ENCODE data around the gene HRH2.
"Not testable (repeated sequence)": the region's sequence is repeated elsewhere in the genome, so short reads cannot be mapped to it uniquely, and the experiment has no call there.

HRH2 gene

GRCh38 chr5:175713930-175714329, 56.1 kb downstream of the HRH2 start:
- DNase-seq (ENCODE audit: low read depth in 2 of 2) = no peak

DNA sequence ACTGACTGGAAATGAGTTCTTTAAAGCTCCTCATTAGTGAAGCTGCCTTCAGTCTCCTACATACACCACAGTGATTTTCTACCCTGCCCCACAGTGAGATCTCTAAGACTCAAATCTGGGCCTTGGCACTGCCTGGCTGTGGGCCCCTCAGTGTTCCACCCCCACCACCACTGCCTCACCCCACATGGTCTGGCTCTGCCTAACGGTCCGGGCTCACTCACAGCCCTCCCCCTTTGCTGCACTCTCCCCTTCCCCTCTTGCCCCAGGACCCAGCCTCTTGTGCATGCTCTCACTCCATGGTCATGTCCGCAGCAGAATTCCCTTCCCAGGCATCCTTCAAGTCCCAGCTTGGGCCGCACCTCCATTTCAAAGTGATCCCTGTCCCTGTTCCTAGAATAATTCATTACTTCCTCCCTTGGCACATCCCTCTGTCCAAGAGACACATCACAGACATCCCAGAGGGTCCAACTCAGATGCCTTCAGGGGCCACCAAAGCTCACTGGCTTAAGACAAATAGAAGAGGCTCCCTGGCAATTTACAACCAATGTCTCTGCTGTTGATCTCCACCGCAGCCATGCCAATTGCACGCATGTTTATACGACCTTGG, 56.7 kb downstream of the HRH2 start:
- DNase-seq (ENCODE audit: low read depth in 2 of 2) = no peak

DNA sequence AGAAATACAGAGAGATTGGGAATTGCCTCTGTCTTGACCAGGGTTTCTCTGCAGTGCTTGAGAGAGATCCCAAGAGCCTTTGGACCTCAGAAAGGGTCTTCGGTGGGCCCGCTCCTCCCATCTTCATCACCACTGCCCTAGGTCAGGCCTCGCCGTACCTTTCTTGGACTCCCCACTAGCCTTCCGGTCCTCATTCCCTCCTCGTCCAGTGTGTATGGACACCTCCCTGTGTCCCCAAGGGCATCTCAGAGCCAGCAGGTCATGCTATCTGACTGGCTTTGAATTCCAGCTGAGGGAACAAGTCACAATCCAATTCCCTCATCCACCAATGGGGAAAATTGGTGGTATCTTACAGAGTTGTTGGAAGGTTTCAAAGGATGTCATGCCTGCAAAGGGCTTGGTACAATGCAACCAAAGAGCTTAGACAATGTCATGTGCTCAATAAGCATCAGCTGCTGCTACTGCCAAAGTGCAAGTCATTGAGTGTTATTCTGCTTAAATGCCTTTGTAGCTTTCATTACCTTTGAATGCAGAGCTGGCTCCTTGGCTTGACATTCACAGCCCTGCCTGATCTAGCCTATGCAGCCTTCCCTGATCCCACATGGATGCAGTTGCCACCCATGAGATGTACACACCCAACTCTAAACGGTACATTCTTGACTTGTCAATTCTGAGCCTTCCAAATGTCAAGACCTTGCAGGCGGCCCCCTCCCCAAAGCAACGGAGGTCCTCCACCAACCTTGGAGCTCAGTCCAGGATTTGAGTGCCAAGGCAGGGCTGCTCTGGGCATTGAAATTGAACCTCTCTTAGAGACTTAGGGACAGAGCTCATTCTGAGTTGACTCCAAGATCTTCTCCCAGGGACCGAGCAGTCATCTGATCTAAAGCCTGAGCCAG, 58.0 kb downstream of the HRH2 start:
- DNase-seq (ENCODE audit: low read depth in 2 of 2) = no peak

GRCh38 chr5:175717837-175718236, 60.0 kb downstream of the HRH2 start:
- no peak for DNase-seq (ENCODE audit: low read depth in 2 of 2)

DNA sequence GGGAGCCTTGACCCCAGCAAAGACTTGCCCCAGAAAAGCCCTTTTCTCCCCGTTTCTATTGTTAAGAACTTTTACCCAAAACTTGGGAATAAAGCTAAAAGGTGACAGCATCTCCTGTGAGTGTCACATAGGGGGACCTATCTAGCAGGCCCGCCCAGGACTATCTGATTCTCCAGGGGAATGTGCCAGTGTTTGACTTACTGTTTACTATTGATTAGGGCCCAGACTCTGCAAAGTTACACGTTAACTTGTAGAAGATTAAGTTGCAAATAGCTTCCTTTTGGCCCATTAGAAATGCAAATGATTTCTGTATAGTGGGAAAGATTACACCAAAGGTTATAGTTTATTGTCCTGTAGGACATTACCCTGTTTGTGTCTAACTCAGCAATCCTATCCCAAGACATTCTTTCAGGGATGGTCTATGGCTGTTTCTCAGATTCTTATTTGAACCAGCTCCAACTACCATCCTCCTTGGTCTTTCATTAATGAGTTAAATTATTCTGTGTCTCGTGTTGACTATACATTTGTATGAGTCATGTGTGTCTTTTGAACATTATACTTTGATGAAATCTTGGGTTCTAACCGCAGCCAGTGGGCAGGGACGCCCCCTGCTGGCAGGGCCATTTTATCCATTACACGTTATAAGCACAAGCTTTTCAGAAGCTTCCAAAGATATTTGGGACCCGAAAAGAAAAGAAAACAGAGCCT, 60.7 kb downstream of the HRH2 start:
- no peak for DNase-seq (ENCODE audit: low read depth in 2 of 2)

DNA sequence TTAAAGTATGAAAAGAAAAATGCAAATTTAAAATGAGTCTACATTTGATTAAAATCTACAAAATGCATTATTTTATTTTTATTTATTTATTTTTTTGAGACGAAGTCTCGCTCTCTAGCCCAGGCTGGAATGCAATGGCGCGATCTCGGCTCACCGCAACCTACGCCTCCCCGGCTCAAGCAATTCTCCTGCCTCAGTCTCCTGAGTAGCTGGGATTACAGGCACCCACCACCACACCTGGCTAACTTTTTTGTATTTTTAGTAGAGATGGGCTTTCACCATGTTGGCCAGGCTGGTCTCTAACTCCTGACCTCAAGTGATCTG, 61.2 kb downstream of the HRH2 start:
- not testable (repeated sequence) for DNase-seq (ENCODE audit: low read depth in 2 of 2)

- DNase-seq (ENCODE audit: low read depth in 2 of 2) = no peak
Measured at GRCh38 chr5:175724314-175725275, 66.7 kb downstream of the HRH2 start.

- no peak for DNase-seq (ENCODE audit: low read depth in 2 of 2)
Measured at GRCh38 chr5:175728316-175728715, 70.4 kb downstream of the HRH2 start.

- DNase-seq (ENCODE audit: low read depth in 2 of 2) = no peak
Measured at GRCh38 chr5:175728885-175729828, 71.3 kb downstream of the HRH2 start.

GRCh38 chr5:175729829-175730277, 72.0 kb downstream of the HRH2 start:
- peak; percentile 42 to 48 for DNase-seq (ENCODE audit: low read depth in 2 of 2)

- no peak for DNase-seq (ENCODE audit: low read depth in 2 of 2)
Measured at GRCh38 chr5:175731172-175731571, 73.3 kb downstream of the HRH2 start.

DNA sequence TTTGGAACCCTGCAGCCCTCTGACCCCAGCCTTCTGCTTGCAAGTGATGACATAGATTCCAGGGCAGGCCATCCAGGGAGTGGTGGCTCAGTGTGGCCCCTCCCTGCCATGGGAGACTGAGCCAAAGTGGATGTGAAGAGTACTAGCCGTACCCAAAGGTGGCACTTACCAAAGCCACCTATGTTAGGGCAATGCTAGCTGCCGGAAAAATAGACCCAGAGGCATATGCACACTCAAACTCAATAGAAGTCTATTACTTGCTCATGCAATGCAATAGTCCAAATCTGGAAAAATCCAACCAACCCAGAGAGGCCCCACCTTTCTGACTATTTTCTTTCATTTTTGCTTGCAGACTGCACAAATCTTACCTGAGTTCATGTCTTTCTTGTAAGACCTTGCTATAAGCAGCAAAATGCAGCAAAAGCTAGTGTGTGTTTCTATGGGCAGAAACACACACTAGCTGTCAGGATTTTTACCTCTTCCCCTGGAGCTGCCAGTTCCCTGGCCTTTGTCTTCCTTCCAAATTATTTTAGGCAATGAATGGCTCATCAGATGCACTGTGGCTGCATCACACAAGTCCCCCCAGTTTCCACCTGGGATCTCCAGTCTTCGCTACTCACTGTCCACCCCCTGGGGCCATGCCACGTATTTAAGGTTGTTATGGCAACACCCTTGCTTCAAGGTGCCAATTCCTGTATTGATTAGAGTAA, 74.0 kb downstream of the HRH2 start:
- no peak for DNase-seq (ENCODE audit: low read depth in 2 of 2)

- no peak for DNase-seq (ENCODE audit: low read depth in 2 of 2)
Measured at GRCh38 chr5:175733017-175733416, 75.1 kb downstream of the HRH2 start.

DNA sequence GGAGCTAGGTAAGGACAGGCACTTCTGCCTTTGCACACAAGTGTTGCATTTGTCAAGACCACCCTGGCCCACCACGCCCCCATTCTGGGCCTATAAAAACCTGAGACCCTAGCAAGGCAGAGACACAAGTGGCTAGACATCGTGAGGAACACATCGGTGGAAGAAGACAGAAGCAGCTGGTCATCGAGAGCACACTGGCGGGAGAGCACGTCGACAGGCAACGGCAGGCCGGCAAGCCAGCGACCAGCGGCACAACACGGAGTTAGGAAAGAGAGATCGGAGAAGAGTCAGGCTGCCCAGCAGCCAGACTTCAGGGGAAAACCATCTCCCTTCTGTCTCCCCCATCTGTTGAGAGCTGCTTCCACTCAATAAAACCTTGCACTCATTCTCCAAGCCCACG, 76.1 kb downstream of the HRH2 start:
- DNase-seq (ENCODE audit: low read depth in 2 of 2) = no peak

GRCh38 chr5:175734501-175734900, 76.6 kb downstream of the HRH2 start:
- no peak for DNase-seq (ENCODE audit: low read depth in 2 of 2)

DNA sequence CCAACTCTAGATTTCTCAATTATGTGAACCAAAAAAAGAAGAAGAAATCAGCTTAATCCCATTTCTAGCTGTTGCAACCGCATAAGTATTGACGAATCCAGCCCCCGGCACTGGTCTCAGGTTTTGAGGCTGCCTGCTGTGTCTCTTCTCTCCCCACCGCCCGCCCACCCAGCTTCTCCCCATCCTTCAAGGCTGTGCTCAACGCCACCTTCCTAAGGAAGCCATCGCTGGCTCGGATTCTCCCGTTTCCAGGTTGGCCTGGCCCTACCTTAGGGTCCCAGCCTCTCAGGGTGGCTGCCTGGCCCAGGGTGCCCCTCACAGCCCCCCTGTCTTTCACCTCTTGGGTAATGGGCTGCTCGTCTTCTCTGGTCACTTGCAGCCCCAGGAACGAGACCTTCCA, 77.8 kb downstream of the HRH2 start:
- no peak for DNase-seq (ENCODE audit: low read depth in 2 of 2)

DNA sequence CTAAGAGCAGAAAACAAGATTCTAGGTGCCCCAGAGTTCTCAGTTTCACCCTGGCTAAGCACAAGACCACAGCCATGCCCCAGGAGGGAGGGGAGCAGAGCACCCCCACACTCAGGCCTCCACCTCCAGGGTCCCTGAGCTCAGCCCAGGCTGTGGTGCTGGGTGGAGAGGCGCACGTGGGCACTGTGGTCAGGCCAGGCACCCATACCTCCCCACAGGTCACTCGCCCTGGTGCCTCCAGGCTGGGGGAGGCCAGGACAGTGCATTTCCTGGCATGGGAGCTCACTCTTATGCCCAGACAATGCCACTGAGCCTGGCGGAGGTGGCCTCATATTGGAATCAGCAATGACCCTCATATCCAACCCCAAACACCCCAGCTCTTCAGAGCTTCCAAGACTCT, 78.8 kb downstream of the HRH2 start:
- DNase-seq (ENCODE audit: low read depth in 2 of 2) = no peak

GRCh38 chr5:175737481-175737880, 79.6 kb downstream of the HRH2 start:
- no peak for DNase-seq (ENCODE audit: low read depth in 2 of 2)

GRCh38 chr5:175738126-175738525, 80.3 kb downstream of the HRH2 start:
- no peak for DNase-seq (ENCODE audit: low read depth in 2 of 2)

DNA sequence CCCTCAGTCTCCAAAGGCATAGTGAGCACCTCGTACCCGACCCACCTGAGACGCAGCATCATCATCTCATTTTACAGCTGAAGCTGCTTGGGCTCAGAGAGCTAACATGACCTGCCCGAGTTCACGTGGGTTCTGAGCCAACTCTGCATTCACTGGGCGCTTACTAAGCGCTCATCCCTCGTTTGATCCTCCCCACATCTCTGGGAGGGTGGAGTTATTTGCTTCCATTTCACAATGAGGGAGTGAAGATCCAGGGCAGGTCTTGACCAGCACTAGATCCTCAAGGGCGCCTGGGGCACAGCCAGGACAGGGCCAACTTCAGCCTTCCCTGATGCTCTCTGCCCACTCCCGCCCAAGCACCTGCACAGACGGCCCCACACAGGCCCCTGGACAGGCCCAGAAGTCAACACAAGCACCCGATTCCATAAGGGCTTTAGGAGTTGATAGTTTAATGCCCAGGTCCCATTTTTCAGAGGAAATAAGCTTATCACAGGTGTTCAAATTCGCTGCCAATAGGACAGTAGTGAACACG, 80.8 kb downstream of the HRH2 start:
- no peak for DNase-seq (ENCODE audit: low read depth in 2 of 2)
